Panc1 (cell line): ENCODE data around the gene TMED8.

Experiments used
- CTCF ChIP-seq: fragments of 450-650 bp; IDR thresholded peaks from 2 replicates; pipeline ENCODE4 v1.5.1; 2017; ENCODE audit warnings: mild to moderate bottlenecking
- POLR2AphosphoS5 ChIP-seq: IDR thresholded peaks from 2 replicates; pipeline ENCODE4 v1.6.1; 2012; ENCODE audit warnings: mild to moderate bottlenecking, low read depth, low read length, moderate library complexity
- REST ChIP-seq, 2 experiments: IDR thresholded peaks; 2 replicates each; pipeline ENCODE4 v1.6.1; 2011 to 2012; ENCODE audit warnings: low read depth in 2 of 2, control low read depth in 1 of 2, low read length in 1 of 2, mild to moderate bottlenecking in 1 of 2, moderate library complexity in 1 of 2; ENCODE audit not compliant: insufficient read depth in 1 of 2

DNA sequence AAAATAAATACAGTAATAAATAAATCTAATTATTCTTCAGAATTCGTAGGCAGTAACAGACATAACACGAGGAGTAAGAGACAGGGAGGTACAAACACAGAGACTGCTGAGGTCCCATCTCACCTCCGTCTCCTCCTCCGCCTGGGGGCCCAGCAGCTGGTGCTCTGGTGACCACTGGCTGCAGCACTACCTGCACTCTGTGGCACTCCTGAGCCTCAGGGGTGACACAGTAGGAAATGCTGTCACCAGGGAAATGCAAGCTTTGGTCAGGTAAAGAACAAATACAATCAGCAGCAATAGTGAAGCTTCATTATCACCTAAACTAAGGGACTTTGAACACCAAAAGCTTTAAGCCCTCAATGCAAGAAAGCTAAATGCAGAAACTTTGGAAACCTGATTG, 36.5 kb downstream of the TMED8 start:
- TF ChIP-seq CTCF (no peak), POLR2AphosphoS5 (no peak), REST (IDR thresholded peaks at IDR 0.05; ENCODE audit: insufficient read depth in 1 of 2, low read depth in 2 of 2, low read length in 1 of 2) (no peak)
